ENCODE data around the gene VWF.

VWF gene

DNA sequence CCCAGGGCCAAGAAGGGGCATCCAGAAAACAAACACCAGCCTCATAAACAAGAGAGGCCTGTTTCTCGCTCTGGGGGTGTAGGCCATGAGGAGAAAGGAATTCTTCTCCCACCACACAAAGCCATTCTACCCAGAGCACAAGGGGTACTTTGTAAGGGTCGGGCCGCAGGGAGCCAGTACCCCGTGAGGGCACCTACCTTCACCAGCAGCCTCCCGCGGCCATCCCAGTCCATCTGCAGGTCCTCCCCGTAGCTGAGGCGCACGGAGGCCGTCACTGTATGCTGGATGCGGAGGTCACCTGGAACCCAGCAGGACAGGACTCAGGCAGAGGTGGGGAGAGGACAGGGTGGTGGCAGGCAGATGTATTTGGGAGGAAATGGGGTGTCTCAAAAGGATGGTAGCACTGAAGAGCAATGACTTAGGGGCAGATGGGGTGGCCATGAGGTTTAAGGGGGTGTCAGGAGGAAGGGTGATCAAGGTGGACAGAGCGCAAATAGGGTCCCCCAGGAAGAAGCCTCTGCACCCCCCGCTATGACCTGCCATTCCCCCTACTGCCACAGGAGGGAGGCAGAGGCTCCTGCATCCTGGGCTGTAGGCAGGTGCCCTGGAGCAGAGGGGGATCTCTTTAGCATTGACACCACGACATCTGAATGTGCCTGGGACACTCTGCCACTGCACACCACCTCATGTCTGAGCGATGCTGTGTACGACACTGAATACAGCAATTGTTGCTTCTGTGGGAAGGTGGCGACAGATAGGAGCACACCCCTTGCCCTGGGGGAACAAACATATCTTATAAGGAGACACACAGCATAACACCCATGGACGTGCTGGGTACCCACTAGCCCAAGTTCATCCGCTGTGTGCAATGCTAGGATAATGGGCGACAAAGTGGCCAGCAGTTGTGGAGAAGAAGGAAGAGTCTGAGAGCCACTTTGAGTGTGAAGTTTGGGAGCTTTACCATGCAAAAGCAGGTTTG lies 61.4 kb downstream of the VWF start:
- Histone ChIP-seq H3K27me3 (ENCODE audit: control insufficient read depth in 1 of 2, insufficient read depth in 1 of 2, low read length in 2 of 2) (no peaks in the 10 kb centered on the region), H2BK5ac (ENCODE audit: low read depth, low read length, poor library complexity, severe bottlenecking) (no peak overlapping the region), H3K79me1 (replicated peaks; ENCODE audit: low read length, poor library complexity, severe bottlenecking) (no peaks in the 10 kb centered on the region), H2BK15ac (ENCODE audit: low read depth, poor library complexity, severe bottlenecking) (peak overlapping the region; percentile 82), H3K9me3 (ENCODE audit: control insufficient read depth, low read length) (no peaks in the 10 kb centered on the region), H2AK5ac (ENCODE audit: low read length, severe bottlenecking) (peak overlapping the region; percentile 72), H3K36me3 (ENCODE audit: control insufficient read depth in 1 of 2, insufficient read depth in 2 of 2, low read depth in 1 of 2, low read length in 2 of 2) (no peaks in the 10 kb centered on the region), H3K4me1 (ENCODE audit: control insufficient read depth, insufficient read depth, low read depth, low read length) (peaks cover 8% of the 10 kb centered on the region), H3K27ac (ENCODE audit: low read length, poor library complexity, severe bottlenecking) (no peak overlapping the region), H3K9ac (ENCODE audit: low read length) (peak overlapping the region; percentile 67), H2BK12ac (ENCODE audit: low read length in 2 of 2) (peak overlapping the region; percentile 38 to 98), H3K14ac (ENCODE audit: low read length in 2 of 2) (peak overlapping the region in 1 of 2 experiments; percentile 46), H4K8ac (ENCODE audit: low read length) (peak overlapping the region; percentile 76), H2BK120ac (ENCODE audit: low read depth, low read length) (peak overlapping the region; percentile 61), H3K23ac (ENCODE audit: low read length in 2 of 2) (no peak overlapping the region), H3K18ac (ENCODE audit: low read depth in 1 of 2, low read length in 2 of 2) (peak overlapping the region; percentile 26 to 86), H4K91ac (ENCODE audit: low read length) (peak overlapping the region; percentile 96), H3K4me3 (ENCODE audit: insufficient read depth in 1 of 2, low read depth in 1 of 2, low read length in 2 of 2) (no peak overlapping the region), H3K4me2 (ENCODE audit: low read length, poor library complexity, severe bottlenecking) (no peak overlapping the region), H3K4ac (ENCODE audit: low read depth in 1 of 2, low read length in 2 of 2) (peak overlapping the region; percentile 50 to 57), H2AFZ (ENCODE audit: low read depth, low read length) (no peak overlapping the region)
- 64% methylated on average over 20 of the region's 20 CpGs for WGBS
- DNase-seq = peak; percentile 61

GRCh38 chr12:6062395-6062756 lies 62.1 kb downstream of the VWF start:
- H2BK15ac ChIP-seq (ENCODE audit: low read depth, poor library complexity, severe bottlenecking) = no peak overlapping the region
- peak overlapping the region; percentile 53 for H2AK5ac ChIP-seq (ENCODE audit: low read length, severe bottlenecking)
- 92% methylated on average over 3 of the region's 3 CpGs for WGBS
- H3K4ac ChIP-seq (ENCODE audit: low read depth in 1 of 2, low read length in 2 of 2) = no peak overlapping the region
- no peak overlapping the region for H3K4me3 ChIP-seq (ENCODE audit: insufficient read depth in 1 of 2, low read depth in 1 of 2, low read length in 2 of 2)
- H2BK12ac ChIP-seq (ENCODE audit: low read length in 2 of 2) = peak overlapping the region in 1 of 2 experiments; percentile 88
- H3K79me1 ChIP-seq (replicated peaks; ENCODE audit: low read length, poor library complexity, severe bottlenecking) = no peaks in the 10 kb centered on the region
- H3K14ac ChIP-seq (ENCODE audit: low read length in 2 of 2) = no peak overlapping the region
- H3K9me3 ChIP-seq (ENCODE audit: control insufficient read depth, low read length) = no peaks in the 10 kb centered on the region
- H2BK120ac ChIP-seq (ENCODE audit: low read depth, low read length) = peak overlapping the region; percentile 61
- peak overlapping the region; percentile 67 for H3K9ac ChIP-seq (ENCODE audit: low read length)
- H4K91ac ChIP-seq (ENCODE audit: low read length) = no peak overlapping the region
- no peak overlapping the region for H4K8ac ChIP-seq (ENCODE audit: low read length)
- no peak for DNase-seq
- no peak overlapping the region for H3K27ac ChIP-seq (ENCODE audit: low read length, poor library complexity, severe bottlenecking)
- no peak overlapping the region for H3K23ac ChIP-seq (ENCODE audit: low read length in 2 of 2)
- H3K18ac ChIP-seq (ENCODE audit: low read depth in 1 of 2, low read length in 2 of 2) = no peak overlapping the region
- no peaks in the 10 kb centered on the region for H3K27me3 ChIP-seq (ENCODE audit: control insufficient read depth in 1 of 2, insufficient read depth in 1 of 2, low read length in 2 of 2)
- H3K36me3 ChIP-seq (ENCODE audit: control insufficient read depth in 1 of 2, insufficient read depth in 2 of 2, low read depth in 1 of 2, low read length in 2 of 2) = no peaks in the 10 kb centered on the region
- H3K4me1 ChIP-seq (ENCODE audit: control insufficient read depth, insufficient read depth, low read depth, low read length) = peaks cover 12% of the 10 kb centered on the region
- no peak overlapping the region for H3K4me2 ChIP-seq (ENCODE audit: low read length, poor library complexity, severe bottlenecking)
- H2BK5ac ChIP-seq (ENCODE audit: low read depth, low read length, poor library complexity, severe bottlenecking) = no peak overlapping the region
- peak overlapping the region; percentile 48 for H2AFZ ChIP-seq (ENCODE audit: low read depth, low read length)

GRCh38 chr12:6061660-6062059 lies 62.8 kb downstream of the VWF start:
- peaks cover 17% of the 10 kb centered on the region for H3K4me1 ChIP-seq (ENCODE audit: control insufficient read depth, insufficient read depth, low read depth, low read length)
- H2AFZ ChIP-seq (ENCODE audit: low read depth, low read length) = no peak overlapping the region
- no peak overlapping the region for H4K8ac ChIP-seq (ENCODE audit: low read length)
- no peaks in the 10 kb centered on the region for H3K9me3 ChIP-seq (ENCODE audit: control insufficient read depth, low read length)
- peak; percentile 59 for DNase-seq
- no peak overlapping the region for H3K14ac ChIP-seq (ENCODE audit: low read length in 2 of 2)
- H2BK5ac ChIP-seq (ENCODE audit: low read depth, low read length, poor library complexity, severe bottlenecking) = no peak overlapping the region
- H3K9ac ChIP-seq (ENCODE audit: low read length) = peak overlapping the region; percentile 75
- H3K36me3 ChIP-seq (ENCODE audit: control insufficient read depth in 1 of 2, insufficient read depth in 2 of 2, low read depth in 1 of 2, low read length in 2 of 2) = no peaks in the 10 kb centered on the region
- H2AK5ac ChIP-seq (ENCODE audit: low read length, severe bottlenecking) = no peak overlapping the region
- H3K4me2 ChIP-seq (ENCODE audit: low read length, poor library complexity, severe bottlenecking) = no peak overlapping the region
- H3K23ac ChIP-seq (ENCODE audit: low read length in 2 of 2) = no peak overlapping the region
- no peak overlapping the region for H3K4me3 ChIP-seq (ENCODE audit: insufficient read depth in 1 of 2, low read depth in 1 of 2, low read length in 2 of 2)
- H4K91ac ChIP-seq (ENCODE audit: low read length) = no peak overlapping the region
- H2BK120ac ChIP-seq (ENCODE audit: low read depth, low read length) = no peak overlapping the region
- H3K18ac ChIP-seq (ENCODE audit: low read depth in 1 of 2, low read length in 2 of 2) = peak overlapping the region in 1 of 2 experiments; percentile 58
- 86% methylated on average over 3 of the region's 3 CpGs for WGBS
- H3K79me1 ChIP-seq (replicated peaks; ENCODE audit: low read length, poor library complexity, severe bottlenecking) = no peaks in the 10 kb centered on the region
- H2BK12ac ChIP-seq (ENCODE audit: low read length in 2 of 2) = peak overlapping the region in 1 of 2 experiments; percentile 91
- H3K27me3 ChIP-seq (ENCODE audit: control insufficient read depth in 1 of 2, insufficient read depth in 1 of 2, low read length in 2 of 2) = peaks cover 0 to 3% of the 10 kb centered on the region in 2 experiments
- H2BK15ac ChIP-seq (ENCODE audit: low read depth, poor library complexity, severe bottlenecking) = no peak overlapping the region
- peak overlapping the region in 1 of 2 experiments; percentile 27 for H3K4ac ChIP-seq (ENCODE audit: low read depth in 1 of 2, low read length in 2 of 2)
- H3K27ac ChIP-seq (ENCODE audit: low read length, poor library complexity, severe bottlenecking) = no peak overlapping the region

- Histone ChIP-seq H3K4me1 (ENCODE audit: control insufficient read depth, insufficient read depth, low read depth, low read length) (peaks cover 14% of the 10 kb centered on the region), H3K23ac (ENCODE audit: low read length in 2 of 2) (no peak overlapping the region), H4K8ac (ENCODE audit: low read length) (no peak overlapping the region), H3K14ac (ENCODE audit: low read length in 2 of 2) (no peak overlapping the region), H3K4me2 (ENCODE audit: low read length, poor library complexity, severe bottlenecking) (no peak overlapping the region), H3K36me3 (ENCODE audit: control insufficient read depth in 1 of 2, insufficient read depth in 2 of 2, low read depth in 1 of 2, low read length in 2 of 2) (no peaks in the 10 kb centered on the region), H3K9ac (ENCODE audit: low read length) (no peak overlapping the region), H3K27me3 (ENCODE audit: control insufficient read depth in 1 of 2, insufficient read depth in 1 of 2, low read length in 2 of 2) (peaks cover 0 to 11% of the 10 kb centered on the region in 2 experiments), H3K9me3 (ENCODE audit: control insufficient read depth, low read length) (no peaks in the 10 kb centered on the region), H2BK12ac (ENCODE audit: low read length in 2 of 2) (peak overlapping the region in 1 of 2 experiments; percentile 64), H2BK120ac (ENCODE audit: low read depth, low read length) (no peak overlapping the region), H3K4ac (ENCODE audit: low read depth in 1 of 2, low read length in 2 of 2) (no peak overlapping the region), H3K27ac (ENCODE audit: low read length, poor library complexity, severe bottlenecking) (no peak overlapping the region), H3K18ac (ENCODE audit: low read depth in 1 of 2, low read length in 2 of 2) (peak overlapping the region in 1 of 2 experiments; percentile 42), H3K79me1 (replicated peaks; ENCODE audit: low read length, poor library complexity, severe bottlenecking) (no peaks in the 10 kb centered on the region), H2AFZ (ENCODE audit: low read depth, low read length) (no peak overlapping the region), H2BK5ac (ENCODE audit: low read depth, low read length, poor library complexity, severe bottlenecking) (no peak overlapping the region), H2BK15ac (ENCODE audit: low read depth, poor library complexity, severe bottlenecking) (no peak overlapping the region), H3K4me3 (ENCODE audit: insufficient read depth in 1 of 2, low read depth in 1 of 2, low read length in 2 of 2) (no peak overlapping the region), H4K91ac (ENCODE audit: low read length) (peak overlapping the region; percentile 6), H2AK5ac (ENCODE audit: low read length, severe bottlenecking) (no peak overlapping the region)
- no peak for DNase-seq
- WGBS = 88% methylated on average over 14 of the region's 14 CpGs
Observed at GRCh38 chr12:6059860-6060565, 64.5 kb downstream of the VWF start.

Data from mesenchymal stem cell (in vitro differentiated cells and primary cell).